ENCODE data around the gene KMT2C. TPM values are rescaled to one million over a fixed set of nuclear protein-coding genes. Genes with fewer than 3 reads are reported as not detected.

The KMT2C gene
- total RNA-seq, 4 donors from 2014 or later, result 59.0 to 73.9 (median 69.5) TPM

DNA sequence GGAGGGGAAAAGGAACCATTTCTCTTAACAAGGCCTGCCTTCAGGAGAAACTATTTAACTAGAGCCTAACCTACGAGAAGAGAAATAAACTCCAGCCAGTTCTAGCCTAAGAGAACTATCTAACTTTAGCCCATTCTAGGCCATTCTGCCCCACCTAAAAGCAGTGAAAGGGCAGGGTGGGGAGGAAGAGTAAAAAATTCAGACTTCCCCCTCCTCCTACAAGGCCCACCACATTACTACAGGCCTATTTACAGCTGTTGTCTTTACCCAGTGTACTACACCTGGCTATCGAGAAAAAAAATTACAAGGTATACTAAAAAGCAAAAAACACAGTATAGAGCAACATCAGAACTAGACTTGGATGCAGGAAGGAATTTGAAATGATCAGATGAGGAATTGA lies 93.0 kb downstream of the KMT2C start:
- H3K4me1 ChIP-seq, result peaks cover 5 to 48% (median 38%) of the 10 kb centered on the region in 4 donors
- H3K4me3 ChIP-seq, result no peak overlapping the region
- no peak for DNase-seq (ENCODE audit: extremely low spot score)
- no peak for TF ChIP-seq POLR2AphosphoS5 (IDR thresholded peaks at IDR 0.05)
- TF ChIP-seq, protein P1, sequence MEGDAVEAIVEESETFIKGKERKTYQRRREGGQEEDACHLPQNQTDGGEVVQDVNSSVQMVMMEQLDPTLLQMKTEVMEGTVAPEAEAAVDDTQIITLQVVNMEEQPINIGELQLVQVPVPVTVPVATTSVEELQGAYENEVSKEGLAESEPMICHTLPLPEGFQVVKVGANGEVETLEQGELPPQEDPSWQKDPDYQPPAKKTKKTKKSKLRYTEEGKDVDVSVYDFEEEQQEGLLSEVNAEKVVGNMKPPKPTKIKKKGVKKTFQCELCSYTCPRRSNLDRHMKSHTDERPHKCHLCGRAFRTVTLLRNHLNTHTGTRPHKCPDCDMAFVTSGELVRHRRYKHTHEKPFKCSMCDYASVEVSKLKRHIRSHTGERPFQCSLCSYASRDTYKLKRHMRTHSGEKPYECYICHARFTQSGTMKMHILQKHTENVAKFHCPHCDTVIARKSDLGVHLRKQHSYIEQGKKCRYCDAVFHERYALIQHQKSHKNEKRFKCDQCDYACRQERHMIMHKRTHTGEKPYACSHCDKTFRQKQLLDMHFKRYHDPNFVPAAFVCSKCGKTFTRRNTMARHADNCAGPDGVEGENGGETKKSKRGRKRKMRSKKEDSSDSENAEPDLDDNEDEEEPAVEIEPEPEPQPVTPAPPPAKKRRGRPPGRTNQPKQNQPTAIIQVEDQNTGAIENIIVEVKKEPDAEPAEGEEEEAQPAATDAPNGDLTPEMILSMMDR (IDR thresholded peaks at IDR 0.05), result no peak
- H3K27ac ChIP-seq (replicated peaks in 1 of 4), result no peak overlapping the region
- H3K27me3 ChIP-seq, result no peaks in the 10 kb centered on the region
- intact Hi-C loops (cut with DNase I), result loop anchor here (5.0 to 10.0 kb wide), 2 partner anchors 122 to 365 kb away; no protein-coding TSS in a partner anchor
- 93% methylated on average over 2 of the region's 2 CpGs for WGBS
- H3K36me3 ChIP-seq, result peaks cover 0 to 19% (median under 1%) of the 10 kb centered on the region in 4 donors
- H3K9me3 ChIP-seq, result peaks cover 0 to 8% (median 4%) of the 10 kb centered on the region in 4 donors

DNA sequence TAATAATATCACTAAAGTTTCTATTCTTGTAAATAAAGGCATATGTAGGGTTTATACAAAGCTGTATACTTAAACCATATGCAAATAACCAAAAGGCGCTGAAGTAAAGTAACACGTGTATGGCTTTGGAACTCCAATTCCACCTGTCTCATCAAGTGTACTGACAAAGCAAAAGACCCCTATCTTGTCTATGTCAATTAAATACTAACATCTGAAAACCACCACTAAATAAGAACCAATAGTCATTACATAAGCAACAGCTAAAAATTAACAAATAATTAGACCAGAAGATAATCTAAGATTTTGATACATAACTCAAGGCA lies 93.9 kb downstream of the KMT2C start:
- Histone ChIP-seq H3K9me3 (no peaks in the 10 kb centered on the region), H3K36me3 (peaks cover 0 to 10% (median 0%) of the 10 kb centered on the region in 4 donors), H3K4me1 (peaks cover 7 to 54% (median 45%) of the 10 kb centered on the region in 4 donors), H3K27ac (replicated peaks in 1 of 4) (no peak overlapping the region), H3K27me3 (no peaks in the 10 kb centered on the region), H3K4me3 (no peak overlapping the region)
- 95% methylated on average over 2 of the region's 2 CpGs for WGBS
- DNase-seq (ENCODE audit: extremely low spot score), result no peak
- TF ChIP-seq POLR2AphosphoS5 (IDR thresholded peaks at IDR 0.05) (no peak), EP300 (IDR thresholded peaks at IDR 0.05) (no peak), POLR2A (IDR thresholded peaks at IDR 0.05; ENCODE audit: low read depth) (no peak)
- TF ChIP-seq, protein P1 (IDR thresholded peaks at IDR 0.05), result no peak
- intact Hi-C loops (cut with DNase I), result loop anchor here (5.0 to 10.0 kb wide), 2 partner anchors 123 to 365 kb away; no protein-coding TSS in a partner anchor

DNA sequence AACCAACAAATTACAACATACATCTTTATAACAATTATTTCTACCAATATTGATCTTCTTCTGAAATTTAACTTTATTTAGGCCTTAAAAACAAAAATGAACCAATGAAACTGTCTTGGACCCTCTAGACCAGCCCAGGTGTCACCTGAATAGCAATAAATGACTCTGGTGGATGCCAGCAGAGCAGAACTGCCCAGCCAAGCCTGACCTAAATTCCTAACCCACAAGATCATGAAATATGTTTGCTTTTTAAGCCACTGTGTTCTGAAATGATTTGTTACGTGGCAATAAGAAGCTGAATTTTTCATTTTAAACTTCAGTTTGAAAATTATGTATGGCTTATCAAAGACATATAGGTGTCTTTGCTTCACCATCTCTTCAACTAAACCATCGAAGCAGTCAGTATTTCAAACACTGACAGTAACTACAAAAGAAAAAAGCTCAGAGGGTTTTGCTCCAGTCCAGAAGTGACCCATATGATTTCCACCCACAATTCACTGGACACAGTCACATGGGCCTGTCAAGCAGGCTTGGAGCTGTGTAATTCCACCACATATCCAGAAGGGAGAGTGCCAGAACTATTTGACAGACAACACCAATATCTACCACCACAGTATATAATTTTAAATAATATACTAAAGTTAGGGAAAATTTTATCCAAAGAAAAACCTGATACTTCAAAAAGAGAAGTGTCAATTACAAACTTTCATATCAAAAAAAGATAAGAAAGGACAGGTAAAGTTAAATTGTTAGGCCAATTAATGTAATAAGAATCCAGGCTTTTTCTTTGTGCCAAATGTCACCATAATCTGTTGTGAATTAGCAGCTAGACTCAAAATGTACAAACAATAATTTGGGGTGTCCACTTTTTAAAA lies 94.5 kb downstream of the KMT2C start:
- H3K27me3 ChIP-seq, result no peaks in the 10 kb centered on the region
- 54% methylated on average over 2 of the region's 2 CpGs for WGBS
- H3K4me1 ChIP-seq, result peaks cover 13 to 60% (median 51%) of the 10 kb centered on the region in 4 donors
- H3K4me3 ChIP-seq, result no peak overlapping the region
- no peaks in the 10 kb centered on the region for H3K9me3 ChIP-seq
- TF ChIP-seq, protein P1 (IDR thresholded peaks at IDR 0.05), result peak; percentile 38 to 52 (median 40)
- TF ChIP-seq EP300 (IDR thresholded peaks at IDR 0.05) (no peak), POLR2AphosphoS5 (IDR thresholded peaks at IDR 0.05) (peak in 1 of 2 donors; percentile 16), POLR2A (IDR thresholded peaks at IDR 0.05; ENCODE audit: low read depth) (no peak)
- intact Hi-C loops (cut with DNase I), result loop anchor here (5.0 to 10.0 kb wide), 2 partner anchors 124 to 366 kb away; no protein-coding TSS in a partner anchor
- no peak for DNase-seq (ENCODE audit: extremely low spot score)
- peak overlapping the region in 2 of 4 donors; percentile 10 for H3K27ac ChIP-seq (replicated peaks in 1 of 4)
- peaks cover 0 to 8% (median 0%) of the 10 kb centered on the region in 4 donors for H3K36me3 ChIP-seq

DNA sequence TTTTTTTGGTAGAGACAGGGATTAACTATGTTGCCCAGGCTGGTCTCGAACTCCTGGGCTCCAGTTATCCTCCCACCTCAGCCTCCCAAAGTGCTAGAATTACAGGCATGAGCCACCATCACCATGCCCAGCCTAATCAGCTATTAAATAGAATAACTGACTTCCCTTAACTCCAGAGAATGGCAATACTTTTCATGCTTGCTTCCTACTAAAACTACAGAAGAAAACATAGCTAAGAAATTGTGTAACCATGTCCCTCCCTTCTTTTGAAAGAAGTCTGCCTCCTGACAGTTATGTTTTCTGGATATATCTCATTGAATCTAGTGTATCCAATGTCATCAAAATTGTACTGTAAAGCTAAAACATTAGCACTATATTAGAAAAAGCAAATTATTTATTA lies 95.6 kb downstream of the KMT2C start:
- Histone ChIP-seq H3K27ac (replicated peaks in 1 of 4) (no peak overlapping the region), H3K36me3 (peaks cover 0 to 2% (median 0%) of the 10 kb centered on the region in 4 donors), H3K27me3 (no peaks in the 10 kb centered on the region), H3K4me1 (peaks cover 21 to 70% (median 62%) of the 10 kb centered on the region in 4 donors), H3K9me3 (no peaks in the 10 kb centered on the region), H3K4me3 (no peak overlapping the region)
- no peak for DNase-seq (ENCODE audit: extremely low spot score)
- 100% methylated on average over 1 of the region's 1 CpG for WGBS
- TF ChIP-seq EP300 (IDR thresholded peaks at IDR 0.05) (no peak), POLR2AphosphoS5 (IDR thresholded peaks at IDR 0.05) (no peak), POLR2A (IDR thresholded peaks at IDR 0.05; ENCODE audit: low read depth) (no peak)
- TF ChIP-seq, protein P1 (IDR thresholded peaks at IDR 0.05), result no peak
- intact Hi-C loops (cut with DNase I), result loop anchor here (5.0 to 10.0 kb wide), 2 partner anchors 125 to 367 kb away; no protein-coding TSS in a partner anchor

Data from esophagus muscularis mucosa (tissue), 4 donors.